Gastrocnemius medialis (tissue), 4 donors: ENCODE results near the gene CYP39A1. TPM values are rescaled to one million over a fixed set of nuclear protein-coding genes. Genes with fewer than 3 reads are reported as not detected.

Source experiments
- ATAC-seq, 2 donors: fragments of 150-250 bp; one replicate each; pipeline ENCODE4 v1.9.1; 2016
- DNase-seq, 2 donors: peaks; one replicate each; pipeline ENCODE4 v3.0.0-alpha.2; 2019
- H3K27ac ChIP-seq, 4 donors: fragments of 200-600 bp; sonication (generic); 1 replicate in 1 of 4; 2 replicates in 3 of 4; pipeline ENCODE4 v1.5.1; 2016 to 2018; ENCODE audit warnings: mild to moderate bottlenecking in 2 of 4, moderate library complexity in 1 of 4
- H3K27me3 ChIP-seq, 3 donors: fragments of 200-600 bp; sonication (generic) in 2 of 3; 1 replicate in 1 of 3; 2 replicates in 2 of 3; pipeline versions ENCODE4 v1.5.1 to v1.6.0; 2016 to 2019; ENCODE audit warnings: mild to moderate bottlenecking in 1 of 3, moderate library complexity in 1 of 3
- H3K36me3 ChIP-seq, 2 donors: fragments of 200-600 bp; sonication (generic) in 1 of 2; one replicate each; pipeline ENCODE4 v1.5.1; 2017 to 2018
- H3K4me1 ChIP-seq, 2 donors: fragments of 200-600 bp; sonication (generic) in 1 of 2; one replicate each; pipeline ENCODE4 v1.5.1; 2016 to 2017; ENCODE audit warnings: mild to moderate bottlenecking in 2 of 2
- H3K4me3 ChIP-seq, 4 donors: fragments of 200-600 bp; sonication (generic) in 3 of 4; 1 replicate in 1 of 4; 2 replicates in 3 of 4; pipeline ENCODE4 v1.5.1; 2016 to 2019; ENCODE audit warnings: mild to moderate bottlenecking in 2 of 4
- H3K9me3 ChIP-seq, 3 donors: fragments of 200-600 bp; sonication (generic) in 2 of 3; 1 replicate in 1 of 3; 2 replicates in 2 of 3; pipeline ENCODE4 v1.5.1; 2016 to 2019
- CTCF ChIP-seq, 5 experiments: fragments of 450-650 bp in 3 of 5; fragments of 200-600 bp in 2 of 5; sonication (generic) in 2 of 5; IDR thresholded peaks in 4 of 5; conservative IDR thresholded peaks in 1 of 5; 1 replicate in 4 of 5; 2 replicates in 1 of 5; pipeline ENCODE4 v1.5.1; 2016 to 2019; ENCODE audit warnings: antibody characterized with exemption in 5 of 5, mild to moderate bottlenecking in 3 of 5, moderate library complexity in 3 of 5
- POLR2A ChIP-seq, 2 donors: fragments of 450-650 bp; IDR thresholded peaks; one replicate each; pipeline ENCODE4 v1.6.1; 2017; ENCODE audit warnings: antibody characterized with exemption in 2 of 2, mild to moderate bottlenecking in 2 of 2, moderate library complexity in 2 of 2
- in situ Hi-C, 4 donors: fragments of 200-750 bp; cut with MboI; loops; one replicate each; pipeline versions ENCODE4 v1.15.0 to v1.8.0; 2017; ENCODE audit warnings: low sequenced_read_pairs in 4 of 4
- intact Hi-C: fragments of 100-400 bp; cut with DNase I; formaldehyde crosslinking; loops from one replicate; pipeline ENCODE4 v1.15.1; 2023; ENCODE audit warnings: low total_unique reads
- total RNA-seq, 4 donors: library from RNA; depleted of rRNA; stranded (reverse); fragments of >200 nt; gene quantifications; one replicate each; pipeline versions ENCODE4 v1.1.0 to v1.2.3, GENCODE V29; 2016

CYP39A1 gene
- total RNA-seq, 4 donors from 2014 or later: 0.24 to 3.8 (median 1.0) TPM

DNA sequence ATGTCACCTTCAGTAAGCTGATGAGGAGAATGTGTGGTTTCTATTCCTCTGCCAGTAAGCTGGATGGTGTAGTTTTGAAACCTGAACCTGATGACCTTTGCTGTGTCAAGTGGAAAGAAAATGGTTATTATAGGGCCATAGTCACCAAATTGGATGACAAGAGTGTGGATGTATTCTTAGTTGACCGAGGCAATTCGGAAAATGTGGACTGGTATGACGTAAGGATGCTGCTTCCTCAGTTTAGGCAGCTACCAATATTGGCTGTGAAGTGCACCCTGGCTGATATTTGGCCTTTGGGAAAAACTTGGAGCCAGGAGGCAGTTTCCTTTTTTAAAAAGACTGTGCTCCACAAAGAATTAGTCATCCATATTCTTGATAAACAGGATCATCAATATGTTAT lies 37.0 kb upstream of the CYP39A1 start:
- no peak for TF ChIP-seq CTCF (IDR thresholded peaks at IDR 0.05 in 4 of 5, conservative IDR thresholded peaks at IDR 0.05 in 1 of 5)
- TF ChIP-seq POLR2A (IDR thresholded peaks at IDR 0.05): no peak
- Histone ChIP-seq H3K9me3 (no peaks in the 10 kb centered on the region), H3K36me3 (no peaks in the 10 kb centered on the region), H3K4me1 (no peaks in the 10 kb centered on the region), H3K4me3 (no peak overlapping the region), H3K27ac (no peak overlapping the region), H3K27me3 (no peaks in the 10 kb centered on the region)
- in situ Hi-C loops (no loop called here), intact Hi-C loops (no loop called here)
- DNase-seq (no peak), ATAC-seq (peak in 1 of 2 donors; percentile 23)

DNA sequence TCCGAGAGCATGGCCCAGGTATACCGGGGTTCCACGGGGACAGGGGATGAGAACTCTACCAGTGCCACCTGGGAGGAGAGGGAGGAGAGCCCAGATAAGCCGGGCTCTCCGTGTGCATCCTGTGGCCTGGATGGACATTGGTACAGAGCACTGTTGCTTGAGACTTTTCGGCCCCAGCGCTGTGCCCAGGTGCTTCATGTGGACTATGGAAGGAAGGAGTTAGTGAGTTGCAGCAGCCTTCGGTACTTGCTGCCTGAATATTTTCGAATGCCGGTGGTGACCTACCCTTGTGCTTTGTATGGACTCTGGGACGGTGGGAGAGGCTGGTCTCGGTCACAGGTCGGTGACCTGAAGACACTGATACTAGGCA lies 36.3 kb upstream of the CYP39A1 start:
- Histone ChIP-seq H3K27me3 (no peaks in the 10 kb centered on the region), H3K36me3 (no peaks in the 10 kb centered on the region), H3K9me3 (no peaks in the 10 kb centered on the region), H3K4me1 (no peaks in the 10 kb centered on the region), H3K4me3 (no peak overlapping the region), H3K27ac (no peak overlapping the region)
- intact Hi-C loops: no loop called here
- no peak for ATAC-seq
- DNase-seq: no peak
- in situ Hi-C loops: no loop called here
- TF ChIP-seq CTCF (IDR thresholded peaks at IDR 0.05 in 4 of 5, conservative IDR thresholded peaks at IDR 0.05 in 1 of 5) (no peak), POLR2A (IDR thresholded peaks at IDR 0.05) (no peak)

DNA sequence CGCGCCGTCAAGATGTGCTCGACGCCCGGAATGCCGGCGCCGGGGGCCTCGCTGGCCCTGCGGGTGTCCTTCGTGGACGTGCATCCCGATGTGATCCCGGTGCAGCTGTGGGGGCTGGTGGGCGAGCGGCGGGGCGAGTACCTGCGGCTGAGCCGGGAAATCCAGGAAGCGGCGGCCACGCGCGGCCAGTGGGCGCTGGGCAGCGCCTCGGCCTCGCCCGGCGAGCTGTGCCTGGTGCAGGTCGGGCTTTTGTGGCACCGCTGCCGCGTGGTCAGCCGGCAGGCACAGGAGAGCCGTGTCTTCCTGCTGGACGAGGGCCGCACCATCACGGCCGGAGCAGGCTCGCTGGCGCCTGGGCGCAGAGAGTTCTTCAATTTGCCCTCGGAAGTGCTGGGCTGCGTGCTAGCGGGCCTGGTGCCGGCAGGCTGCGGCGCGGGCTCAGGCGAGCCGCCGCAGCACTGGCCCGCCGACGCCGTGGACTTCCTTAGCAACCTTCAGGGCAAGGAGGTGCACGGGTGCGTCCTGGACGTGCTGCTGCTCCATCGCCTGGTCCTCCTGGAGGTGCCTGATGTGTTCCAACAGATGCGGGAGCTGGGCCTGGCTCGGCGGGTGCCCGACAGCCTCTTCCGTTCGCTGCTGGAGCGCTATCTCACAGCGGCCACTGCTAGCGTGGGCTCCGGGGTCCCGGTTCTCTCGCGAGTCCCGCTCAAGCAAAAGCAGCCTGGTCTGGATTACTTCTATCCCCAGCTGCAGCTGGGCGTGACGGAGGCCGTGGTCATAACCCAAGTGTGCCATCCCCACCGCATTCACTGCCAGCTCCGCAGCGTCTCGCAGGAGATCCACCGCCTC lies 35.7 kb upstream of the CYP39A1 start:
- Histone ChIP-seq H3K27me3 (no peaks in the 10 kb centered on the region), H3K9me3 (no peaks in the 10 kb centered on the region), H3K36me3 (no peaks in the 10 kb centered on the region), H3K4me3 (no peak overlapping the region), H3K4me1 (no peaks in the 10 kb centered on the region), H3K27ac (no peak overlapping the region)
- no peak for TF ChIP-seq CTCF (IDR thresholded peaks at IDR 0.05 in 4 of 5, conservative IDR thresholded peaks at IDR 0.05 in 1 of 5)
- TF ChIP-seq POLR2A (IDR thresholded peaks at IDR 0.05): no peak
- ATAC-seq: no peak
- intact Hi-C loops (no loop called here), in situ Hi-C loops (no loop called here)
- no peak for DNase-seq

- in situ Hi-C loops: no loop called here
- Histone ChIP-seq H3K36me3 (no peaks in the 10 kb centered on the region), H3K4me3 (no peak within 1 kb of the TSS), H3K27ac (no peak within 1 kb of the TSS), H3K4me1 (no peaks in the 10 kb centered on the region), H3K9me3 (no peaks in the 10 kb centered on the region), H3K27me3 (no peaks in the 10 kb centered on the region)
- TF ChIP-seq POLR2A (IDR thresholded peaks at IDR 0.05): no peak
- no peak for TF ChIP-seq CTCF (IDR thresholded peaks at IDR 0.05 in 4 of 5, conservative IDR thresholded peaks at IDR 0.05 in 1 of 5)
- DNase-seq (no peak), ATAC-seq (no peak)
- intact Hi-C loops: no loop called here
Observed at GRCh38 chr6:46687619-46688097, 35.0 kb upstream of the CYP39A1 start, which contains the start of gene TDRD6. Gene TDRD6 (plus strand): TSS chr6:46687885. CDS start chr6:46688129, 244 bp downstream.
